Brain microvascular endothelial cell (primary cell): ENCODE measurements around the gene SH3RF2.
"Not testable (repeated sequence)": the region's sequence is repeated elsewhere in the genome, so short reads cannot be mapped to it uniquely, and the experiment has no call there.

Experiments
- DNase-seq: peaks from one replicate; pipeline ENCODE4 v3.0.0-alpha.2; 2020
- H3K27ac ChIP-seq: fragments of 250-450 bp; sonication (Bioruptor Pico); 2 replicates; pipeline ENCODE4 v1.5.1; 2020; ENCODE audit warnings: mild to moderate bottlenecking, moderate library complexity
- H3K27me3 ChIP-seq: fragments of 250-450 bp; sonication (Bioruptor Pico); replicated peaks from 2 replicates; pipeline ENCODE4 v1.5.1; 2020; ENCODE audit warnings: mild to moderate bottlenecking
- H3K36me3 ChIP-seq: fragments of 250-450 bp; sonication (Bioruptor Pico); replicated peaks from 2 replicates; pipeline ENCODE4 v1.5.1; 2020; ENCODE audit warnings: mild to moderate bottlenecking
- H3K4me3 ChIP-seq: 2 replicates; pipeline ENCODE4 v1.5.1; 2011; ENCODE audit warnings: low read depth, mild to moderate bottlenecking, control low read depth, low read length, moderate library complexity
- CTCF ChIP-seq: IDR thresholded peaks from 2 replicates; pipeline ENCODE4 v1.5.1; 2011; ENCODE audit warnings: low read depth, mild to moderate bottlenecking, moderate library complexity, low read length, control low read depth, inconsistent platforms; ENCODE audit errors: missing control alignments
- in situ Hi-C: cut with HindIII; loops from 2 replicates; pipeline ENCODE4 v1.10.0; 2017; ENCODE audit warnings: low sequenced_read_pairs, low pct_ligation_motif_present

SH3RF2 gene

GRCh38 chr5:146098047-146098446 lies 161.7 kb downstream of the SH3RF2 start:
- in situ Hi-C loops: no loop called here
- no peak overlapping the region for H3K27ac ChIP-seq
- H3K27me3 ChIP-seq: no peaks in the 10 kb centered on the region
- TF ChIP-seq CTCF: no peak
- DNase-seq: no peak
- H3K36me3 ChIP-seq: no peaks in the 10 kb centered on the region
- no peak overlapping the region for H3K4me3 ChIP-seq

- DNase-seq: no peak
- Histone ChIP-seq H3K4me3 (no peak overlapping the region), H3K36me3 (no peaks in the 10 kb centered on the region), H3K27ac (no peak overlapping the region), H3K27me3 (no peaks in the 10 kb centered on the region)
- no peak for TF ChIP-seq CTCF
- in situ Hi-C loops: no loop called here
Measured at GRCh38 chr5:146101646-146102045, 165.3 kb downstream of the SH3RF2 start.

GRCh38 chr5:146103594-146103993 lies 167.2 kb downstream of the SH3RF2 start:
- DNase-seq: no peak
- TF ChIP-seq CTCF: no peak
- in situ Hi-C loops: no loop called here
- no peaks in the 10 kb centered on the region for H3K36me3 ChIP-seq
- H3K27ac ChIP-seq: no peak overlapping the region
- H3K4me3 ChIP-seq: no peak overlapping the region
- no peaks in the 10 kb centered on the region for H3K27me3 ChIP-seq

- no peak for TF ChIP-seq CTCF
- in situ Hi-C loops: no loop called here
Measured at GRCh38 chr5:146105477-146105876, 169.1 kb downstream of the SH3RF2 start, which contains the start of gene PLAC8L1. Gene PLAC8L1, minus strand, starts transcription at chr5:146105577. Its CDS starts 1,266 bp downstream, at chr5:146104311.

GRCh38 chr5:146107901-146108300 lies 171.5 kb downstream of the SH3RF2 start:
- Histone ChIP-seq H3K36me3 (peaks cover 5% of the 10 kb centered on the region), H3K4me3 (no peak overlapping the region), H3K27me3 (no peaks in the 10 kb centered on the region), H3K27ac (no peak overlapping the region)
- TF ChIP-seq CTCF: no peak
- in situ Hi-C loops: no loop called here
- no peak for DNase-seq

More at GRCh38 chr5:146105477-146105876, 169.1 kb downstream of the SH3RF2 start, which contains the start of gene PLAC8L1:
- no peaks in the 10 kb centered on the region for H3K27me3 ChIP-seq
- H3K27ac ChIP-seq: no peak within 1 kb of the TSS
- no peaks in the 10 kb centered on the region for H3K36me3 ChIP-seq
- no peak within 1 kb of the TSS for H3K4me3 ChIP-seq
- no peak for DNase-seq

GRCh38 chr5:146108870-146109269 lies 172.5 kb downstream of the SH3RF2 start:
- H3K36me3 ChIP-seq: peaks cover 12% of the 10 kb centered on the region
- in situ Hi-C loops, H3K27me3 ChIP-seq, H3K27ac ChIP-seq, H3K4me3 ChIP-seq, DNase-seq: not testable (repeated sequence)
